ENCODE measurements around the gene RAB14.

Gene RAB14

GRCh38 chr9:121218357-121219027 is 16.8 kb upstream of the RAB14 start:
- no peak for ATAC-seq

GRCh38 chr9:121217609-121218292 is 16.1 kb upstream of the RAB14 start:
- ATAC-seq (peak; percentile 76), DNase-seq (no peak)

More at GRCh38 chr9:121218357-121219027, 16.8 kb upstream of the RAB14 start:
- no peak for DNase-seq

GRCh38 chr9:121216271-121216805 is 14.7 kb upstream of the RAB14 start:
- DNase-seq, result no peak
- ATAC-seq, result no peak

- DNase-seq (no peak), ATAC-seq (no peak)
Observed at GRCh38 chr9:121214005-121214404, 12.3 kb upstream of the RAB14 start.

GRCh38 chr9:121213136-121213806 is 11.6 kb upstream of the RAB14 start:
- peak; percentile 82 for ATAC-seq
- DNase-seq, result peak; percentile 84

- ATAC-seq (no peak), DNase-seq (no peak)
Observed at GRCh38 chr9:121210536-121210935, 8.9 kb upstream of the RAB14 start.

- peak; percentile 69 for ATAC-seq
- DNase-seq, result no peak
Observed at GRCh38 chr9:121207371-121207940, 5.8 kb upstream of the RAB14 start.

- ATAC-seq (peak; percentile 45), DNase-seq (no peak)
Observed at GRCh38 chr9:121206516-121207370, 5.1 kb upstream of the RAB14 start.

- no peak for DNase-seq
- no peak for ATAC-seq
Observed at GRCh38 chr9:121204611-121205010, 2.9 kb upstream of the RAB14 start.

- ATAC-seq, result no peak
- no peak for DNase-seq
Observed at GRCh38 chr9:121204121-121204520, 2.5 kb upstream of the RAB14 start.

GRCh38 chr9:121201045-121201737 is 478 bp downstream of the RAB14 start:
- peak; percentile 35 for ATAC-seq

GRCh38 chr9:121200356-121200755 is 1.3 kb downstream of the RAB14 start:
- no peak for DNase-seq

More at GRCh38 chr9:121201045-121201737, 478 bp downstream of the RAB14 start:
- DNase-seq, result peak; percentile 60

GRCh38 chr9:121199921-121200320 is 1.7 kb downstream of the RAB14 start:
- DNase-seq (no peak), ATAC-seq (no peak)

More at GRCh38 chr9:121200356-121200755, 1.3 kb downstream of the RAB14 start:
- no peak for ATAC-seq

- ATAC-seq, result no peak
- DNase-seq, result no peak
Observed at GRCh38 chr9:121198512-121199042, 3.1 kb downstream of the RAB14 start.

- ATAC-seq, result no peak
- DNase-seq, result no peak
Observed at GRCh38 chr9:121197132-121197531, 4.5 kb downstream of the RAB14 start.

- DNase-seq, result no peak
- ATAC-seq, result peak; percentile 29
Observed at GRCh38 chr9:121196389-121196788, 5.3 kb downstream of the RAB14 start.

GRCh38 chr9:121194730-121195129 is 6.9 kb downstream of the RAB14 start:
- no peak for ATAC-seq

GRCh38 chr9:121192959-121193640 is 8.6 kb downstream of the RAB14 start:
- ATAC-seq (no peak), DNase-seq (no peak)

More at GRCh38 chr9:121194730-121195129, 6.9 kb downstream of the RAB14 start:
- DNase-seq, result no peak

- DNase-seq (no peak), ATAC-seq (no peak)
Observed at GRCh38 chr9:121192518-121192917, 9.2 kb downstream of the RAB14 start.

- DNase-seq, result no peak
- no peak for ATAC-seq
Observed at GRCh38 chr9:121191235-121191634, 10.4 kb downstream of the RAB14 start.

All from stimulated activated naive CD8-positive, alpha-beta T cell treated with anti-CD3 and anti-CD28 coated beads, Interleukin-15, Interleukin-2, amounts not matched to agents 100 U/mL and 50 U/mL, for 24 hours (primary cell).